Lung (tissue), 12 donors: ENCODE results near the gene TAB2. TPM values are rescaled to one million over a fixed set of nuclear protein-coding genes. Genes with fewer than 3 reads are reported as not detected.

Source experiments
- ATAC-seq: fragments of 200-7000 bp; cut with Tn5 transposase; one replicate; pipeline ENCODE4 v1.9.1; 2020; ENCODE audit warnings: moderate number of reproducible peaks; ENCODE audit not compliant: insufficient read depth, low FRiP score
- DNase-seq, 3 donors: peaks; one replicate each; pipeline ENCODE4 v3.0.0-alpha.2; 2013 to 2017
- H3K27ac ChIP-seq, 2 donors: one replicate each; pipeline ENCODE4 v1.5.1; 2013; ENCODE audit warnings: mild to moderate bottlenecking in 2 of 2, moderate library complexity in 2 of 2, control low read depth in 1 of 2, inconsistent platforms in 1 of 2, low read depth in 1 of 2, low read length in 1 of 2
- H3K27me3 ChIP-seq, 3 donors: one replicate each; pipeline ENCODE4 v1.5.1; 2013; ENCODE audit warnings: low read length in 2 of 3; ENCODE audit not compliant: control insufficient read depth in 3 of 3, insufficient read depth in 3 of 3
- H3K36me3 ChIP-seq, 4 donors: one replicate each; pipeline ENCODE4 v1.5.1; 2013; ENCODE audit warnings: low read length in 4 of 4, mild to moderate bottlenecking in 1 of 4, moderate library complexity in 1 of 4; ENCODE audit not compliant: control insufficient read depth in 4 of 4, insufficient read depth in 4 of 4
- H3K4me1 ChIP-seq, 5 donors: one replicate each; pipeline ENCODE4 v1.5.1; 2013; ENCODE audit warnings: low read length in 5 of 5, mild to moderate bottlenecking in 2 of 5, moderate library complexity in 1 of 5; ENCODE audit not compliant: control insufficient read depth in 5 of 5, insufficient read depth in 5 of 5
- H3K4me3 ChIP-seq: one replicate; pipeline ENCODE4 v1.5.1; 2013; ENCODE audit warnings: mild to moderate bottlenecking, control low read depth, moderate library complexity
- H3K9ac ChIP-seq, 2 donors: one replicate each; pipeline ENCODE4 v1.5.1; 2013; ENCODE audit warnings: low read length in 2 of 2, control low read depth in 1 of 2; ENCODE audit not compliant: insufficient read depth in 1 of 2
- H3K9me3 ChIP-seq, 4 donors: one replicate each; pipeline ENCODE4 v1.5.1; 2013; ENCODE audit warnings: low read length in 3 of 4, mild to moderate bottlenecking in 1 of 4, moderate library complexity in 1 of 4; ENCODE audit not compliant: control insufficient read depth in 4 of 4, insufficient read depth in 3 of 4
- WGBS, 2 donors: extraction: QIAGEN DNeasy Blood & Tissue Kit; methylation state at CpG; one replicate each; pipeline ENCODE4 v1.1.7; 2013; 5-methylcytosine and 5-hydroxymethylcytosine counted together
- polyA plus RNA-seq, 2 donors: library from polyadenylated mRNA; stranded (reverse); fragments of 200-250 nt; gene quantifications; one replicate each; pipeline ENCODE4 v1.2.1, GENCODE V29; 2013
- total RNA-seq, 2 donors: library from RNA; depleted of rRNA in 1 of 2; stranded (reverse); fragments of >200 nt in 1 of 2; gene quantifications; one replicate each; pipeline ENCODE4 v1.2.1, GENCODE V29; 2014 to 2021
- TF ChIP-seq, protein P1 (sequence below): IDR thresholded peaks from 2 replicates; pipeline ENCODE4 v1.5.1; 2012; ENCODE audit warnings: mild to moderate bottlenecking; ENCODE audit errors: control extremely low read depth, extremely low read depth
- donor health status: control.
- donor health status: control.
- donor health status: Bipolar disorder and iron deficiency.
- donor health status: healthy.
- donor health status: DM: yes; HTN: yes; CAD: no.

Gene TAB2
- total and polyA plus RNA-seq, 4 donors: 15.8 to 75.9 (median 33.2) TPM

- no peak overlapping the region for H3K27ac ChIP-seq
Measured at GRCh38 chr6:149359440-149359839, 41.9 kb downstream of the TAB2 start.

GRCh38 chr6:149360536-149360935 is 43.0 kb downstream of the TAB2 start:
- H3K36me3 ChIP-seq: peaks cover 0 to 5% (median 2%) of the 10 kb centered on the region in 4 donors
- no peaks in the 10 kb centered on the region for H3K27me3 ChIP-seq
- peaks cover 0 to 4% (median 0%) of the 10 kb centered on the region in 4 donors for H3K9me3 ChIP-seq
- no peak for ATAC-seq
- TF ChIP-seq, protein P1, sequence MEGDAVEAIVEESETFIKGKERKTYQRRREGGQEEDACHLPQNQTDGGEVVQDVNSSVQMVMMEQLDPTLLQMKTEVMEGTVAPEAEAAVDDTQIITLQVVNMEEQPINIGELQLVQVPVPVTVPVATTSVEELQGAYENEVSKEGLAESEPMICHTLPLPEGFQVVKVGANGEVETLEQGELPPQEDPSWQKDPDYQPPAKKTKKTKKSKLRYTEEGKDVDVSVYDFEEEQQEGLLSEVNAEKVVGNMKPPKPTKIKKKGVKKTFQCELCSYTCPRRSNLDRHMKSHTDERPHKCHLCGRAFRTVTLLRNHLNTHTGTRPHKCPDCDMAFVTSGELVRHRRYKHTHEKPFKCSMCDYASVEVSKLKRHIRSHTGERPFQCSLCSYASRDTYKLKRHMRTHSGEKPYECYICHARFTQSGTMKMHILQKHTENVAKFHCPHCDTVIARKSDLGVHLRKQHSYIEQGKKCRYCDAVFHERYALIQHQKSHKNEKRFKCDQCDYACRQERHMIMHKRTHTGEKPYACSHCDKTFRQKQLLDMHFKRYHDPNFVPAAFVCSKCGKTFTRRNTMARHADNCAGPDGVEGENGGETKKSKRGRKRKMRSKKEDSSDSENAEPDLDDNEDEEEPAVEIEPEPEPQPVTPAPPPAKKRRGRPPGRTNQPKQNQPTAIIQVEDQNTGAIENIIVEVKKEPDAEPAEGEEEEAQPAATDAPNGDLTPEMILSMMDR: no peak
- WGBS, 2 donors: 97 to 98% methylated on average over 3 of the region's 3 CpGs
- DNase-seq: no peak
- H3K27ac ChIP-seq: no peak overlapping the region
- peaks cover 0 to 13% (median 7%) of the 10 kb centered on the region in 5 donors for H3K4me1 ChIP-seq
- H3K9ac ChIP-seq: no peak overlapping the region
- H3K4me3 ChIP-seq: no peak overlapping the region

More at GRCh38 chr6:149359440-149359839, 41.9 kb downstream of the TAB2 start:
- Histone ChIP-seq H3K4me1 (peaks cover 0 to 12% (median 4%) of the 10 kb centered on the region in 5 donors), H3K36me3 (peaks cover 0 to 5% (median 2%) of the 10 kb centered on the region in 4 donors), H3K9me3 (peaks cover 0 to 4% (median 0%) of the 10 kb centered on the region in 4 donors), H3K9ac (no peak overlapping the region), H3K27me3 (no peaks in the 10 kb centered on the region), H3K4me3 (no peak overlapping the region)
- DNase-seq: no peak
- ATAC-seq: no peak
- TF ChIP-seq, protein P1: no peak

DNA sequence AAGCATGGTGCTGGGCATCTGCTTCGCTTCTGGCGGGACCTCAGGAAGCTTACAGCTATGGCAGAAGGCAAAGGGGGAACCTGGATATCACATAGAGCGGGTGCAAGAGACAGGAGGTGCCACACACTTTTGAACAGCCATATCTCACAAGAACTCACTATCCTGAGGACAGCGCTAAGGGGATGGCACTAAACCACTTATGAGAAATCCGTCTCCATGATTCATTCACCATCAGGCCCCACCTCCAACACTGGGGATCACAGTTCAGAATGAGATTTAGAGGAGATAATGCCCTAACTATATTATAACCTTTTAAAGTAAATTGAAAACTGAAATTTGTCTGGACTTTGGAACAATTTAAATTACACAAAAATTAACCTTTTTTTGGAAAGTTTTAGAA is 44.8 kb downstream of the TAB2 start:
- no peak overlapping the region for H3K27ac ChIP-seq
- H3K36me3 ChIP-seq: peaks cover 0 to 5% (median 0%) of the 10 kb centered on the region in 4 donors
- H3K9ac ChIP-seq: no peak overlapping the region
- ATAC-seq (no peak), DNase-seq (no peak)
- peaks cover 0 to 4% (median 0%) of the 10 kb centered on the region in 4 donors for H3K9me3 ChIP-seq
- TF ChIP-seq, protein P1: no peak
- no peaks in the 10 kb centered on the region for H3K27me3 ChIP-seq
- no peak overlapping the region for H3K4me3 ChIP-seq
- WGBS, 2 donors: 96 to 97% methylated on average over 5 of the region's 5 CpGs
- H3K4me1 ChIP-seq: peaks cover 0 to 19% (median 7%) of the 10 kb centered on the region in 5 donors

DNA sequence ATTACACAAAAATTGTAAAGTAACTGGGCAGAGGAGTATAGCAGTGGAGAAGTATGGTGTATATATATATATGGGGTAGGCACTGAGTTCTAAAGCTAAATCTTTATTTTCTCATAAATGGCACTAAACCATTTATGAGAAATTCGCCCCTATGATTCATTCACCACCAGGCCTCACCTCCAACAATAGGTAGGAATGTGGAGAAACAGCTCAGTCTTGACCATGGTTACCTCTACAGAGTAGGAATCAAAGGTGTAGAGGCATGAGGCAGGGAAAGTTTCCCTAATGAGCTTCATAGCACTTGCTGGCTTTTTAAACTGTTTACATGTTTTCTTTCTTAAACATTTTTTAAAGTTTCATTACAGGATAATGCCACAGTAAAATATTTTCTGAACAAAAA is 45.6 kb downstream of the TAB2 start:
- TF ChIP-seq, protein P1: no peak
- peaks cover 0 to 4% (median 0%) of the 10 kb centered on the region in 4 donors for H3K9me3 ChIP-seq
- H3K4me1 ChIP-seq: peaks cover 0 to 19% (median 7%) of the 10 kb centered on the region in 5 donors
- H3K36me3 ChIP-seq: peaks cover 0 to 5% (median 0%) of the 10 kb centered on the region in 4 donors
- no peaks in the 10 kb centered on the region for H3K27me3 ChIP-seq
- H3K27ac ChIP-seq: no peak overlapping the region
- DNase-seq (no peak), ATAC-seq (no peak)
- 90 to 97% methylated on average over 1 of the region's 1 CpG for WGBS, 2 donors
- H3K4me3 ChIP-seq: no peak overlapping the region
- no peak overlapping the region for H3K9ac ChIP-seq
